K562 (cell line): ENCODE results near the gene CDCA3. TPM values are rescaled to one million over a fixed set of nuclear protein-coding genes. Genes with fewer than 3 reads are reported as not detected.

Experiments
- ATAC-seq: fragments of 200-7000 bp; cut with Tn5 transposase; 3 replicates; pipeline ENCODE4 v1.9.1; 2020; ENCODE audit warnings: moderate library complexity
- BruUV-seq: library from RNA; stranded (reverse); fragments of 400-500 nt; replicated peaks from 2 replicates; lab custom pipeline; 2021; lab: Mats Ljungman, UMichigan
- CTCF ChIA-PET: fragments of 300-600 bp; formaldehyde crosslinking; extraction: SDS; loops from one replicate; lab custom pipeline; 2021; ENCODE audit warnings: low intra/inter-chr PET ratio; lab: Yijun Ruan, JAX
- POLR2A ChIA-PET: fragments of 300-600, 350-650 bp; sonication (Branson Sonifier 250); formaldehyde crosslinking; extraction: SDS; loops from one replicate; lab custom pipeline; 2021; ENCODE audit warnings: antibody characterized with exemption, inconsistent platforms; lab: Yijun Ruan, JAX
- DNase-seq, 4 experiments: peaks; one replicate each; pipeline versions ENCODE4 v3.0.0 to v3.0.0-alpha.2; 2011 to 2018; ENCODE audit warnings: low spot score in 3 of 4, mixed read lengths in 3 of 4; ENCODE audit errors: extremely low read depth in 1 of 4
- FAIRE-seq: peaks from 2 replicates; lab custom pipeline; 2011; peaks lifted over from hg19 to GRCh38; lab: Jason Lieb, UNC
- H2AFZ ChIP-seq: 2 replicates; pipeline ENCODE4 v1.6.0; 2011; ENCODE audit warnings: low read depth, low read length, control low read depth, inconsistent platforms
- H3K27ac ChIP-seq: fragments of 200-600 bp; 3 replicates; pipeline ENCODE4 v1.8.0; 2011; ENCODE audit warnings: low read depth, mild to moderate bottlenecking, control low read depth, inconsistent platforms, low read length, moderate library complexity, mixed read lengths; ENCODE audit errors: extremely low read depth
- H3K27me3 ChIP-seq, 2 experiments: fragments of 300-600 bp in 1 of 2; 2 replicates in 1 of 2; 3 replicates in 1 of 2; pipeline versions ENCODE4 v1.6.0 to v1.8.0; 2011; ENCODE audit warnings: inconsistent platforms in 2 of 2, low read length in 2 of 2, mild to moderate bottlenecking in 1 of 2, mixed read lengths in 1 of 2, moderate library complexity in 1 of 2; ENCODE audit not compliant: control insufficient read depth in 2 of 2, insufficient read depth in 2 of 2
- H3K36me3 ChIP-seq: fragments of 300-600 bp; 3 replicates; pipeline ENCODE4 v1.8.0; 2011; ENCODE audit warnings: mild to moderate bottlenecking, low read length, inconsistent platforms; ENCODE audit not compliant: control insufficient read depth, insufficient read depth
- H3K4me1 ChIP-seq, 2 experiments: fragments of 200-600 bp in 1 of 2; replicated peaks in 1 of 2; 2 replicates in 1 of 2; 3 replicates in 1 of 2; pipeline versions ENCODE4 v1.5.1 to v1.8.0; 2011; ENCODE audit warnings: inconsistent platforms in 2 of 2, low read length in 2 of 2, mild to moderate bottlenecking in 1 of 2, mixed read lengths in 1 of 2, moderate library complexity in 1 of 2; ENCODE audit not compliant: control insufficient read depth in 2 of 2, insufficient read depth in 2 of 2
- H3K4me2 ChIP-seq: 2 replicates; pipeline ENCODE4 v1.6.1; 2011; ENCODE audit warnings: low read length, control low read depth, inconsistent platforms, mixed read lengths; ENCODE audit not compliant: insufficient read depth
- H3K4me3 ChIP-seq: fragments of 200-600 bp; sonication (generic), shearing (Covaris generic); 2 replicates; pipeline ENCODE4 v1.5.1; 2016; ENCODE audit warnings: control low read depth, inconsistent platforms
- H3K79me2 ChIP-seq: fragments of 200-600 bp; 3 replicates; pipeline ENCODE4 v1.8.0; 2011; ENCODE audit warnings: low read length, inconsistent platforms; ENCODE audit not compliant: control insufficient read depth, insufficient read depth
- H3K9ac ChIP-seq, 2 experiments: 2 replicates each; pipeline versions ENCODE4 v1.6.0 to v1.6.1; 2011; ENCODE audit warnings: low read depth in 2 of 2, low read length in 2 of 2, control low read depth in 1 of 2, inconsistent platforms in 1 of 2, mild to moderate bottlenecking in 1 of 2, mixed read lengths in 1 of 2; ENCODE audit not compliant: insufficient read depth in 1 of 2
- H3K9me1 ChIP-seq: one replicate; pipeline ENCODE4 v1.6.0; 2011; ENCODE audit warnings: inconsistent platforms, mild to moderate bottlenecking, low read length, moderate library complexity; ENCODE audit not compliant: control insufficient read depth, insufficient read depth
- H3K9me3 ChIP-seq: replicated peaks from 2 replicates; pipeline ENCODE4 v1.5.1; 2011; ENCODE audit warnings: low read depth, low read length, inconsistent platforms; ENCODE audit not compliant: control insufficient read depth, insufficient read depth
- H4K20me1 ChIP-seq: replicated peaks from 2 replicates; pipeline ENCODE4 v1.6.1; 2011; ENCODE audit warnings: low read length, inconsistent platforms, mixed read lengths; ENCODE audit not compliant: control insufficient read depth, insufficient read depth
- TCF3 ChIP-seq: sonication (generic); formaldehyde crosslinking; IDR thresholded peaks from 2 replicates; pipeline ENCODE4 v1.4.0; 2020; ENCODE audit warnings: mild to moderate bottlenecking, missing genetic modification reagents
- ZBTB7A ChIP-seq: IDR thresholded peaks from 2 replicates; pipeline ENCODE4 v1.6.1; 2011; ENCODE audit warnings: low read depth, mild to moderate bottlenecking, low read length, moderate library complexity, borderline replicate concordance; ENCODE audit not compliant: control insufficient read depth
- ZNF644 ChIP-seq: fragments of 200-800 bp; sonication (Bioruptor generic); IDR thresholded peaks from 2 replicates; pipeline ENCODE4 v1.6.1; 2016; ENCODE audit warnings: low read depth, missing genetic modification characterization, missing compliant biosample characterization
- WGBS: fragments of 100-300 bp; shearing (Covaris generic); methylation state at CpG from one replicate; pipeline ENCODE4 v1.1.6; 2016; ENCODE audit warnings: low coverage, mixed read lengths; ENCODE audit not compliant: insufficient coverage; ENCODE audit errors: missing lambda C conversion rate; 5-methylcytosine and 5-hydroxymethylcytosine counted together
- in situ Hi-C: fragments of 300-500 bp; cut with MboI; formaldehyde crosslinking; loops from 4 replicates; pipeline ENCODE4 v1.15.0; 2018; ENCODE audit warnings: inconsistent platforms, mixed read lengths
- intact Hi-C: fragments of 100-400 bp; cut with micrococcal nuclease; formaldehyde crosslinking; loops from 2 replicates; pipeline ENCODE4 v1.14.2; 2022
- polyA plus RNA-seq, 8 experiments: library from polyadenylated mRNA; depleted of rRNA in 4 of 8; stranded (reverse) in 5 of 8; unstranded in 3 of 8; fragments of >200 nt; fragmentation: Nextera tagmentation in 2 of 8; fragmentation: Illumina TruSeq in 1 of 8; extraction: Ambion mirVana in 2 of 8; extraction: Trizol in 1 of 8; gene quantifications; 2 replicates each; pipeline versions ENCODE4 v1.2.1 to v1.2.3, GENCODE V29; 2011 to 2014; ENCODE audit warnings: inconsistent platforms in 1 of 8, missing spikeins in 1 of 8
- total RNA-seq, 7 experiments: library from RNA; depleted of rRNA in 6 of 7; stranded (reverse); fragments of >200 nt in 6 of 7; fragmentation: Illumina TruSeq in 2 of 7; extraction: Trizol in 2 of 7; gene quantifications; 2 replicates each; pipeline versions ENCODE4 v1.2.1 to v1.2.3, GENCODE V29; 2011 to 2021; ENCODE audit warnings: low replicate concordance in 1 of 7

The CDCA3 gene
- total and polyA plus RNA-seq, 9 of the 15 experiments (the other 6 are each of a cell fraction or from before 2014, with no cell fraction given): 24.2 to 80.8 (median 55.1) TPM

GRCh38 chr12:6840330-6840729 lies 10.8 kb downstream of the CDCA3 start (continued):
- peak; percentile 40; the same call in 1 of the 2 replicates for TF ChIP-seq TCF3 (CRISPR knock-in tag)

GRCh38 chr12:6839482-6840201 lies 11.4 kb downstream of the CDCA3 start:
- ChIA-PET CTCF (no interaction called here), POLR2A (interaction anchor here (0.7 to 4.7 kb wide), 5 partner anchors 9 to 226 kb away, joined by 3 to 39 read pairs (median 8); partner anchors contain the start of genes CDCA3, TPI1 and USP5)
- no TSS peak for BruUV-seq
- in situ Hi-C loops: no loop called here
- no peak for FAIRE-seq
- no peak overlapping the region for H2AFZ ChIP-seq
- H3K9me3 ChIP-seq: no peaks in the 10 kb centered on the region
- no peaks in the 10 kb centered on the region for H3K27me3 ChIP-seq
- no peak overlapping the region for H3K27ac ChIP-seq
- 60% methylated on average over 3 of the region's 10 CpGs for WGBS
- DNase-seq: no peak
- H3K4me1 ChIP-seq: peaks cover 10 to 45% of the 10 kb centered on the region in 2 experiments; a peak in 4 of 5 replicates
- no peak for ATAC-seq
- H3K36me3 ChIP-seq: peaks cover 54% of the 10 kb centered on the region; the same call in 2 of the 3 replicates
- peak overlapping the region in 1 of 2 experiments; percentile 64; a peak in 2 of 4 replicates for H3K9ac ChIP-seq
- intact Hi-C loops: no loop called here
- H4K20me1 ChIP-seq: no peaks in the 10 kb centered on the region; the same call in 1 of the 2 replicates
- no peaks in the 10 kb centered on the region for H3K79me2 ChIP-seq
- H3K4me2 ChIP-seq: no peak overlapping the region
- no peaks in the 10 kb centered on the region for H3K9me1 ChIP-seq
- TF ChIP-seq ZBTB7A: 0 out of 2 replicates have a peak, but pooled peaks have one; percentile 7
- TF ChIP-seq ZNF644: no peak
- H3K4me3 ChIP-seq: no peak overlapping the region
